ENCODE results near the gene SLC35E2B.
A peak's percentile ranks its signal among the peaks of the same experiment; 100 is the strongest.
"Not testable (repeated sequence)": the region's sequence is repeated elsewhere in the genome, so short reads cannot be mapped to it uniquely, and the experiment has no call there.

Gene SLC35E2B

GRCh38 chr1:1727131-1727651 lies 34.6 kb upstream of the SLC35E2B start:
- H3K27me3 ChIP-seq (ENCODE audit: control insufficient read depth, insufficient read depth, low read length, poor library complexity, severe bottlenecking); H3K9me3 ChIP-seq (ENCODE audit: control insufficient read depth, low read length); H3K36me3 ChIP-seq (ENCODE audit: control insufficient read depth, insufficient read depth, low read length); H3K27ac ChIP-seq (ENCODE audit: insufficient read depth, low read depth, low read length, poor library complexity, severe bottlenecking); H3K4me1 ChIP-seq (ENCODE audit: control insufficient read depth, insufficient read depth, low read length); H3K4me3 ChIP-seq (ENCODE audit: insufficient read depth, low read depth, low read length): not testable (repeated sequence)
- WGBS, 2 experiments, result 93 to 96% methylated on average over 8 of the region's 12 CpGs

- H3K36me3 ChIP-seq (ENCODE audit: control insufficient read depth, insufficient read depth, low read length); H3K27ac ChIP-seq (ENCODE audit: insufficient read depth, low read depth, low read length, poor library complexity, severe bottlenecking): not testable (repeated sequence)
Measured at GRCh38 chr1:1726088-1726487, 33.5 kb upstream of the SLC35E2B start.

GRCh38 chr1:1724035-1724864 lies 31.7 kb upstream of the SLC35E2B start, which contains the start of gene CDK11A:
Gene CDK11A (minus strand): TSS chr1:1724357. CDS start chr1:1722818, 1,539 bp downstream.
- H3K36me3 ChIP-seq (ENCODE audit: control insufficient read depth, insufficient read depth, low read length); H3K9me3 ChIP-seq (ENCODE audit: control insufficient read depth, low read length); H3K27me3 ChIP-seq (ENCODE audit: control insufficient read depth, insufficient read depth, low read length, poor library complexity, severe bottlenecking); H3K4me1 ChIP-seq (ENCODE audit: control insufficient read depth, insufficient read depth, low read length): not testable (repeated sequence)
- H3K4me3 ChIP-seq (ENCODE audit: insufficient read depth, low read depth, low read length), result peak within 1 kb of the TSS; percentile 64
- WGBS, 2 experiments, result 0 to 1% methylated on average over 46 to 48 of the region's 78 CpGs
- peak within 1 kb of the TSS; percentile 89 for H3K27ac ChIP-seq (ENCODE audit: insufficient read depth, low read depth, low read length, poor library complexity, severe bottlenecking)

More at GRCh38 chr1:1726088-1726487, 33.5 kb upstream of the SLC35E2B start:
- WGBS, 2 experiments, result 95 to 97% methylated on average over 17 of the region's 17 CpGs
- H3K27me3 ChIP-seq (ENCODE audit: control insufficient read depth, insufficient read depth, low read length, poor library complexity, severe bottlenecking); H3K4me1 ChIP-seq (ENCODE audit: control insufficient read depth, insufficient read depth, low read length); H3K9me3 ChIP-seq (ENCODE audit: control insufficient read depth, low read length); H3K4me3 ChIP-seq (ENCODE audit: insufficient read depth, low read depth, low read length): not testable (repeated sequence)

GRCh38 chr1:1721201-1721600 lies 28.6 kb upstream of the SLC35E2B start:
- WGBS, 2 experiments, result 82 to 83% methylated on average over 7 of the region's 7 CpGs
- Histone ChIP-seq H3K27ac (ENCODE audit: insufficient read depth, low read depth, low read length, poor library complexity, severe bottlenecking) (no peak overlapping the region), H3K9me3 (ENCODE audit: control insufficient read depth, low read length) (no peaks in the 10 kb centered on the region), H3K36me3 (ENCODE audit: control insufficient read depth, insufficient read depth, low read length) (peaks cover 6% of the 10 kb centered on the region), H3K27me3 (ENCODE audit: control insufficient read depth, insufficient read depth, low read length, poor library complexity, severe bottlenecking) (no peaks in the 10 kb centered on the region), H3K4me3 (ENCODE audit: insufficient read depth, low read depth, low read length) (no peak overlapping the region), H3K4me1 (ENCODE audit: control insufficient read depth, insufficient read depth, low read length) (no peaks in the 10 kb centered on the region)

- not testable (repeated sequence) for H3K27ac ChIP-seq (ENCODE audit: insufficient read depth, low read depth, low read length, poor library complexity, severe bottlenecking); H3K9me3 ChIP-seq (ENCODE audit: control insufficient read depth, low read length); H3K4me1 ChIP-seq (ENCODE audit: control insufficient read depth, insufficient read depth, low read length); H3K27me3 ChIP-seq (ENCODE audit: control insufficient read depth, insufficient read depth, low read length, poor library complexity, severe bottlenecking); H3K36me3 ChIP-seq (ENCODE audit: control insufficient read depth, insufficient read depth, low read length); H3K4me3 ChIP-seq (ENCODE audit: insufficient read depth, low read depth, low read length)
- 93 to 96% methylated on average over 13 of the region's 18 CpGs for WGBS, 2 experiments
Measured at GRCh38 chr1:1715109-1715883, 22.7 kb upstream of the SLC35E2B start.

- H3K4me1 ChIP-seq (ENCODE audit: control insufficient read depth, insufficient read depth, low read length), result not testable (repeated sequence)
Measured at GRCh38 chr1:1707897-1708296, 15.3 kb upstream of the SLC35E2B start.

GRCh38 chr1:1707241-1707640 lies 14.6 kb upstream of the SLC35E2B start:
- WGBS, 2 experiments, result 93 to 98% methylated on average over 6 of the region's 23 CpGs
- not testable (repeated sequence) for H3K27me3 ChIP-seq (ENCODE audit: control insufficient read depth, insufficient read depth, low read length, poor library complexity, severe bottlenecking)

More at GRCh38 chr1:1707897-1708296, 15.3 kb upstream of the SLC35E2B start:
- H3K4me3 ChIP-seq (ENCODE audit: insufficient read depth, low read depth, low read length); H3K36me3 ChIP-seq (ENCODE audit: control insufficient read depth, insufficient read depth, low read length); H3K27ac ChIP-seq (ENCODE audit: insufficient read depth, low read depth, low read length, poor library complexity, severe bottlenecking); H3K27me3 ChIP-seq (ENCODE audit: control insufficient read depth, insufficient read depth, low read length, poor library complexity, severe bottlenecking); H3K9me3 ChIP-seq (ENCODE audit: control insufficient read depth, low read length): not testable (repeated sequence)
- WGBS, 2 experiments, result 97 to 98% methylated on average over 12 to 13 of the region's 20 CpGs

GRCh38 chr1:1705623-1706022 lies 13.0 kb upstream of the SLC35E2B start:
- H3K27me3 ChIP-seq (ENCODE audit: control insufficient read depth, insufficient read depth, low read length, poor library complexity, severe bottlenecking); H3K27ac ChIP-seq (ENCODE audit: insufficient read depth, low read depth, low read length, poor library complexity, severe bottlenecking); H3K4me3 ChIP-seq (ENCODE audit: insufficient read depth, low read depth, low read length); H3K4me1 ChIP-seq (ENCODE audit: control insufficient read depth, insufficient read depth, low read length); H3K36me3 ChIP-seq (ENCODE audit: control insufficient read depth, insufficient read depth, low read length); H3K9me3 ChIP-seq (ENCODE audit: control insufficient read depth, low read length): not testable (repeated sequence)
- no CpG with 5 or more reads among the region's 10 CpGs for WGBS, 2 experiments

More at GRCh38 chr1:1707241-1707640, 14.6 kb upstream of the SLC35E2B start:
- not testable (repeated sequence) for H3K27ac ChIP-seq (ENCODE audit: insufficient read depth, low read depth, low read length, poor library complexity, severe bottlenecking); H3K9me3 ChIP-seq (ENCODE audit: control insufficient read depth, low read length); H3K4me1 ChIP-seq (ENCODE audit: control insufficient read depth, insufficient read depth, low read length); H3K4me3 ChIP-seq (ENCODE audit: insufficient read depth, low read depth, low read length); H3K36me3 ChIP-seq (ENCODE audit: control insufficient read depth, insufficient read depth, low read length)

- not testable (repeated sequence) for H3K36me3 ChIP-seq (ENCODE audit: control insufficient read depth, insufficient read depth, low read length); H3K4me3 ChIP-seq (ENCODE audit: insufficient read depth, low read depth, low read length); H3K27ac ChIP-seq (ENCODE audit: insufficient read depth, low read depth, low read length, poor library complexity, severe bottlenecking); H3K27me3 ChIP-seq (ENCODE audit: control insufficient read depth, insufficient read depth, low read length, poor library complexity, severe bottlenecking); H3K4me1 ChIP-seq (ENCODE audit: control insufficient read depth, insufficient read depth, low read length); H3K9me3 ChIP-seq (ENCODE audit: control insufficient read depth, low read length)
- 97% methylated on average over 24 of the region's 27 CpGs for WGBS, 2 experiments
Measured at GRCh38 chr1:1704284-1704957, 11.8 kb upstream of the SLC35E2B start.

GRCh38 chr1:1703796-1704195 lies 11.2 kb upstream of the SLC35E2B start:
- H3K4me3 ChIP-seq (ENCODE audit: insufficient read depth, low read depth, low read length), result no peak overlapping the region
- no peaks in the 10 kb centered on the region for H3K27me3 ChIP-seq (ENCODE audit: control insufficient read depth, insufficient read depth, low read length, poor library complexity, severe bottlenecking)
- H3K36me3 ChIP-seq (ENCODE audit: control insufficient read depth, insufficient read depth, low read length), result no peaks in the 10 kb centered on the region
- H3K9me3 ChIP-seq (ENCODE audit: control insufficient read depth, low read length), result no peaks in the 10 kb centered on the region
- 96% methylated on average over 22 of the region's 22 CpGs for WGBS, 2 experiments
- no peaks in the 10 kb centered on the region for H3K4me1 ChIP-seq (ENCODE audit: control insufficient read depth, insufficient read depth, low read length)
- H3K27ac ChIP-seq (ENCODE audit: insufficient read depth, low read depth, low read length, poor library complexity, severe bottlenecking), result no peak overlapping the region

Measured in ectodermal cell (in vitro differentiated cells).